Esophagus squamous epithelium (tissue), 4 donors: Measurements from ENCODE around the gene SEC24D.

Experiments used
- POLR2A ChIP-seq, 4 donors: fragments of 450-650 bp; IDR thresholded peaks; one replicate each; pipeline ENCODE4 v1.6.1; 2017; ENCODE audit warnings: antibody characterized with exemption in 4 of 4, mild to moderate bottlenecking in 4 of 4, moderate library complexity in 3 of 4
- TF ChIP-seq, protein P1 (sequence below), 6 experiments: fragments of 450-650 bp in 4 of 6; fragments of 200-600 bp in 2 of 6; sonication (generic) in 2 of 6; IDR thresholded peaks; one replicate each; pipeline ENCODE4 v1.5.1; 2016 to 2019; ENCODE audit warnings: antibody characterized with exemption in 6 of 6, mild to moderate bottlenecking in 4 of 6, moderate library complexity in 4 of 6

DNA sequence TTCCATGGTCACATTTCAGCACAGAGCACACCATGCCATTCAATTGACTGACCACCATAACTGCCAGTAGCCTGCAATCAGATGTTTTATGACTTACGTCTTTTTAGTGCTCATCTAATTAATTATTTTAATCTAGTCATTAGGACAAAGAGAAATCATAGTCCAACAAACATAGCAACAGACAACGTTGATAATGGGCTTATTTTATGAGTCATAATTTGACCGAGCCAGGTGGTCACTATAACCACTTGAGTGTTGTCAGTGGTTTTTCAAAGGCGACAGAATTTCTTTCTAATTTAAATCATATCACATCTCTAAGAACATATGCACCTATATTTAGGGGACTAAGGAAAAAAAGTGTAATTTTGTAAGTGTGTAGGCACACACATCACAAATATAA is 1.9 kb downstream of the SEC24D start:
- TF ChIP-seq, protein P1, sequence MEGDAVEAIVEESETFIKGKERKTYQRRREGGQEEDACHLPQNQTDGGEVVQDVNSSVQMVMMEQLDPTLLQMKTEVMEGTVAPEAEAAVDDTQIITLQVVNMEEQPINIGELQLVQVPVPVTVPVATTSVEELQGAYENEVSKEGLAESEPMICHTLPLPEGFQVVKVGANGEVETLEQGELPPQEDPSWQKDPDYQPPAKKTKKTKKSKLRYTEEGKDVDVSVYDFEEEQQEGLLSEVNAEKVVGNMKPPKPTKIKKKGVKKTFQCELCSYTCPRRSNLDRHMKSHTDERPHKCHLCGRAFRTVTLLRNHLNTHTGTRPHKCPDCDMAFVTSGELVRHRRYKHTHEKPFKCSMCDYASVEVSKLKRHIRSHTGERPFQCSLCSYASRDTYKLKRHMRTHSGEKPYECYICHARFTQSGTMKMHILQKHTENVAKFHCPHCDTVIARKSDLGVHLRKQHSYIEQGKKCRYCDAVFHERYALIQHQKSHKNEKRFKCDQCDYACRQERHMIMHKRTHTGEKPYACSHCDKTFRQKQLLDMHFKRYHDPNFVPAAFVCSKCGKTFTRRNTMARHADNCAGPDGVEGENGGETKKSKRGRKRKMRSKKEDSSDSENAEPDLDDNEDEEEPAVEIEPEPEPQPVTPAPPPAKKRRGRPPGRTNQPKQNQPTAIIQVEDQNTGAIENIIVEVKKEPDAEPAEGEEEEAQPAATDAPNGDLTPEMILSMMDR (IDR thresholded peaks at IDR 0.05): no peak
- no peak for TF ChIP-seq POLR2A (IDR thresholded peaks at IDR 0.05)
